K562 (cell line): ENCODE measurements around the gene TPD52L1. TPM values are rescaled to one million over a fixed set of nuclear protein-coding genes. Genes with fewer than 3 reads are reported as not detected.
A peak's percentile ranks its signal among the peaks of the same experiment; 100 is the strongest.

Experiments used
- CEBPB ChIP-seq: fragments of 450-650 bp; IDR thresholded peaks from 2 replicates; pipeline ENCODE4 v1.6.1; 2016; ENCODE audit warnings: missing genetic modification characterization, missing compliant biosample characterization
- CTBP1 ChIP-seq: fragments of 450-650 bp; IDR thresholded peaks from 2 replicates; pipeline ENCODE4 v1.6.1; 2016; ENCODE audit warnings: borderline replicate concordance
- FOXM1 ChIP-seq, 2 experiments: fragments of 450-650 bp in 1 of 2; sonication (generic) in 1 of 2; formaldehyde crosslinking in 1 of 2; IDR thresholded peaks; 2 replicates each; pipeline versions ENCODE4 v1.6.1 to v1.9.0; 2017 to 2022; ENCODE audit warnings: low read depth in 2 of 2, mild to moderate bottlenecking in 2 of 2, missing genetic modification reagents in 1 of 2, moderate library complexity in 1 of 2
- JUN ChIP-seq, 2 experiments: sonication (generic) in 1 of 2; formaldehyde crosslinking in 1 of 2; IDR thresholded peaks; 2 replicates each; pipeline versions ENCODE4 v1.6.1 to v1.8.0; 2012 to 2022; ENCODE audit warnings: borderline replicate concordance in 2 of 2, mild to moderate bottlenecking in 2 of 2, improper control_type of control experiment in 1 of 2, low read depth in 1 of 2, low read length in 1 of 2, missing genetic modification reagents in 1 of 2
- JUND ChIP-seq, 2 experiments: IDR thresholded peaks; 2 replicates in 1 of 2; 3 replicates in 1 of 2; pipeline ENCODE4 v1.6.1; 2011; ENCODE audit warnings: borderline replicate concordance in 2 of 2, low read depth in 2 of 2, low read length in 2 of 2, improper control_type of control experiment in 1 of 2, missing biosample characterization in 1 of 2, missing genetic modification characterization in 1 of 2, missing genetic modification reagents in 1 of 2
- NR2C1 ChIP-seq, 2 experiments: fragments of 450-650 bp; IDR thresholded peaks; 2 replicates each; pipeline ENCODE4 v1.6.1; 2017; ENCODE audit warnings: mild to moderate bottlenecking in 2 of 2, antibody characterized with exemption in 1 of 2, inconsistent platforms in 1 of 2, missing compliant biosample characterization in 1 of 2, missing genetic modification characterization in 1 of 2
- RERE ChIP-seq: sonication (generic); formaldehyde crosslinking; IDR thresholded peaks from 2 replicates; pipeline ENCODE4 v1.8.0; 2023; ENCODE audit warnings: missing genetic modification reagents, mild to moderate bottlenecking, borderline replicate concordance
- SOX6 ChIP-seq: fragments of 450-650 bp; IDR thresholded peaks from 2 replicates; pipeline ENCODE4 v1.6.1; 2014; ENCODE audit warnings: mild to moderate bottlenecking
- TCF3 ChIP-seq: sonication (generic); formaldehyde crosslinking; IDR thresholded peaks from 2 replicates; pipeline ENCODE4 v1.4.0; 2020; ENCODE audit warnings: mild to moderate bottlenecking, missing genetic modification reagents
- TRIM28 ChIP-seq: fragments of 450-650 bp; IDR thresholded peaks from 2 replicates; pipeline ENCODE4 v1.6.1; 2017
- ZFX ChIP-seq: sonication (generic); formaldehyde crosslinking; IDR thresholded peaks from 2 replicates; pipeline ENCODE4 v1.8.0; 2022; ENCODE audit warnings: mild to moderate bottlenecking, missing genetic modification reagents, moderate library complexity
- ZNF583 ChIP-seq: fragments of 250-450 bp; sonication (Bioruptor Pico); IDR thresholded peaks from 2 replicates; pipeline ENCODE4 v1.4.0; 2020
- ZNF589 ChIP-seq: fragments of 200-800 bp; sonication (Bioruptor generic); IDR thresholded peaks from 2 replicates; pipeline ENCODE4 v1.6.1; 2016; ENCODE audit warnings: low read depth, missing genetic modification characterization, missing compliant biosample characterization
- polyA plus RNA-seq, 8 experiments: library from polyadenylated mRNA; depleted of rRNA in 4 of 8; stranded (reverse) in 5 of 8; unstranded in 3 of 8; fragments of >200 nt; fragmentation: Nextera tagmentation in 2 of 8; fragmentation: Illumina TruSeq in 1 of 8; extraction: Ambion mirVana in 2 of 8; extraction: Trizol in 1 of 8; gene quantifications; 2 replicates each; pipeline versions ENCODE4 v1.2.1 to v1.2.3, GENCODE V29; 2011 to 2014; ENCODE audit warnings: inconsistent platforms in 1 of 8, missing spikeins in 1 of 8
- total RNA-seq, 7 experiments: library from RNA; depleted of rRNA in 6 of 7; stranded (reverse); fragments of >200 nt in 6 of 7; fragmentation: Illumina TruSeq in 2 of 7; extraction: Trizol in 2 of 7; gene quantifications; 2 replicates each; pipeline versions ENCODE4 v1.2.1 to v1.2.3, GENCODE V29; 2011 to 2021; ENCODE audit warnings: low replicate concordance in 1 of 7
- TF ChIP-seq, protein P1 (sequence below): sonication (generic); formaldehyde crosslinking; IDR thresholded peaks from 2 replicates; pipeline ENCODE4 v1.8.0; 2022; ENCODE audit warnings: mild to moderate bottlenecking, missing genetic modification reagents
- TF ChIP-seq, protein P2 (sequence below), 2 experiments: fragments of 450-650 bp; conservative IDR thresholded peaks; 2 replicates each; pipeline ENCODE4 v1.6.1; 2017; ENCODE audit warnings: mild to moderate bottlenecking in 2 of 2, moderate library complexity in 2 of 2
- TF ChIP-seq, protein P3 (sequence below): fragments of 450-650 bp; IDR thresholded peaks from 2 replicates; pipeline ENCODE4 v1.6.1; 2016

Gene TPD52L1
- total and polyA plus RNA-seq, 9 of the 15 experiments (the other 6 are each of a cell fraction or from before 2014, with no cell fraction given) = 12.9 to 149 (median 75.7) TPM

- no peak for TF ChIP-seq NR2C1 (IDR thresholded peaks at IDR 0.05)
- TF ChIP-seq NR2C1 (tag; IDR thresholded peaks at IDR 0.05) = peak; percentile 24; the same call in 1 of the 2 replicates
- peak; percentile 81; the same call in 1 of the 2 replicates for TF ChIP-seq SOX6
- TF ChIP-seq JUND (IDR thresholded peaks at IDR 0.05; ENCODE audit: borderline replicate concordance, low read depth, low read length) = peak; percentile 73; the same call in 1 of the 2 replicates
- peak; percentile 60; the same call in 1 of the 3 replicates for TF ChIP-seq JUND (tag; IDR thresholded peaks at IDR 0.05; ENCODE audit: borderline replicate concordance, low read depth, low read length)
- 0 out of 2 replicates have a peak, but pooled peaks have one; percentile 38 for TF ChIP-seq FOXM1 (IDR thresholded peaks at IDR 0.05; ENCODE audit: low read depth)
- TF ChIP-seq FOXM1 (CRISPR knock-in tag; IDR thresholded peaks at IDR 0.05; ENCODE audit: low read depth) = no peak
- no peak for TF ChIP-seq ZNF589 (CRISPR knock-in tag)
- TF ChIP-seq, protein P1, sequence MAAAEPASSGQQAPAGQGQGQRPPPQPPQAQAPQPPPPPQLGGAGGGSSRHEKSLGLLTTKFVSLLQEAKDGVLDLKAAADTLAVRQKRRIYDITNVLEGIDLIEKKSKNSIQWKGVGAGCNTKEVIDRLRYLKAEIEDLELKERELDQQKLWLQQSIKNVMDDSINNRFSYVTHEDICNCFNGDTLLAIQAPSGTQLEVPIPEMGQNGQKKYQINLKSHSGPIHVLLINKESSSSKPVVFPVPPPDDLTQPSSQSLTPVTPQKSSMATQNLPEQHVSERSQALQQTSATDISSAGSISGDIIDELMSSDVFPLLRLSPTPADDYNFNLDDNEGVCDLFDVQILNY (CRISPR knock-in tag) = no peak
- TF ChIP-seq, protein P2, sequence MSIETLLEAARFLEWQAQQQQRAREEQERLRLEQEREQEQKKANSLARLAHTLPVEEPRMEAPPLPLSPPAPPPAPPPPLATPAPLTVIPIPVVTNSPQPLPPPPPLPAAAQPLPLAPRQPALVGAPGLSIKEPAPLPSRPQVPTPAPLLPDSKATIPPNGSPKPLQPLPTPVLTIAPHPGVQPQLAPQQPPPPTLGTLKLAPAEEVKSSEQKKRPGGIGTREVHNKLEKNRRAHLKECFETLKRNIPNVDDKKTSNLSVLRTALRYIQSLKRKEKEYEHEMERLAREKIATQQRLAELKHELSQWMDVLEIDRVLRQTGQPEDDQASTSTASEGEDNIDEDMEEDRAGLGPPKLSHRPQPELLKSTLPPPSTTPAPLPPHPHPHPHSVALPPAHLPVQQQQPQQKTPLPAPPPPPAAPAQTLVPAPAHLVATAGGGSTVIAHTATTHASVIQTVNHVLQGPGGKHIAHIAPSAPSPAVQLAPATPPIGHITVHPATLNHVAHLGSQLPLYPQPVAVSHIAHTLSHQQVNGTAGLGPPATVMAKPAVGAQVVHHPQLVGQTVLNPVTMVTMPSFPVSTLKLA (conservative IDR thresholded peaks at IDR 0.05) = 0 out of 4 replicates have a peak, but pooled peaks of 1 of the 2 experiments have one; percentile 25
- TF ChIP-seq ZNF583 (CRISPR knock-in tag) = 0 out of 2 replicates have a peak, but pooled peaks have one; percentile 46
- no peak for TF ChIP-seq TRIM28
- TF ChIP-seq CEBPB (tag) = peak; percentile 68
- no peak for TF ChIP-seq RERE (CRISPR knock-in tag)
- 0 out of 2 replicates have a peak, but pooled peaks have one; percentile 40 for TF ChIP-seq CTBP1
- peak; percentile 56 for TF ChIP-seq TCF3 (CRISPR knock-in tag)
- TF ChIP-seq, protein P3, sequence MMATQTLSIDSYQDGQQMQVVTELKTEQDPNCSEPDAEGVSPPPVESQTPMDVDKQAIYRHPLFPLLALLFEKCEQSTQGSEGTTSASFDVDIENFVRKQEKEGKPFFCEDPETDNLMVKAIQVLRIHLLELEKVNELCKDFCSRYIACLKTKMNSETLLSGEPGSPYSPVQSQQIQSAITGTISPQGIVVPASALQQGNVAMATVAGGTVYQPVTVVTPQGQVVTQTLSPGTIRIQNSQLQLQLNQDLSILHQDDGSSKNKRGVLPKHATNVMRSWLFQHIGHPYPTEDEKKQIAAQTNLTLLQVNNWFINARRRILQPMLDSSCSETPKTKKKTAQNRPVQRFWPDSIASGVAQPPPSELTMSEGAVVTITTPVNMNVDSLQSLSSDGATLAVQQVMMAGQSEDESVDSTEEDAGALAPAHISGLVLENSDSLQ = peak; percentile 87
- TF ChIP-seq JUN (IDR thresholded peaks at IDR 0.05; ENCODE audit: borderline replicate concordance, low read depth, low read length) = 0 out of 2 replicates have a peak, but pooled peaks have one; percentile 17
- TF ChIP-seq JUN (CRISPR knock-in tag; IDR thresholded peaks at IDR 0.05; ENCODE audit: borderline replicate concordance) = no peak
- peak; percentile 80 for TF ChIP-seq ZFX (CRISPR knock-in tag)
Measured at GRCh38 chr6:125302840-125303511, 149.4 kb downstream of the TPD52L1 start (continued).
